ENCODE data around the gene CNN1.

Gene CNN1

GRCh38 chr19:11535792-11536595 is 2.7 kb upstream of the CNN1 start:
- Histone ChIP-seq H3K9ac (ENCODE audit: low read depth, low read length, poor library complexity, severe bottlenecking) (no peak overlapping the region), H3K36me3 (ENCODE audit: insufficient read depth, low read length) (no peaks in the 10 kb centered on the region), H3K9me3 (ENCODE audit: insufficient read depth, low read depth, low read length) (no peaks in the 10 kb centered on the region), H3K4me3 (ENCODE audit: low read length, poor library complexity, severe bottlenecking) (no peak overlapping the region), H3K9me2 (replicated peaks; ENCODE audit: low read depth, low read length) (no peaks in the 10 kb centered on the region), H3K4me1 (ENCODE audit: insufficient read depth, low read length, poor library complexity, severe bottlenecking) (no peaks in the 10 kb centered on the region), H3K27me3 (ENCODE audit: insufficient read depth, low read length, poor library complexity, severe bottlenecking) (no peaks in the 10 kb centered on the region), H4K20me1 (ENCODE audit: insufficient read depth, low read length, poor library complexity, severe bottlenecking) (no peaks in the 10 kb centered on the region), H2AFZ (ENCODE audit: low read length) (no peak overlapping the region), H3K79me2 (ENCODE audit: insufficient read depth, low read length) (no peaks in the 10 kb centered on the region), H3K4me2 (ENCODE audit: low read depth, low read length, poor library complexity, severe bottlenecking) (no peak overlapping the region), H3F3A (ENCODE audit: low read depth) (no peaks in the 10 kb centered on the region)
- TF ChIP-seq EZH2phosphoT487 (IDR thresholded peaks at IDR 0.05; ENCODE audit: borderline replicate concordance) (no peak), CTCF (conservative IDR thresholded peaks at IDR 0.05; ENCODE audit: low read length) (peak; percentile 46)

GRCh38 chr19:11539495-11540365 is 1.1 kb downstream of the CNN1 start:
- Histone ChIP-seq H3K79me2 (ENCODE audit: insufficient read depth, low read length) (no peaks in the 10 kb centered on the region), H3K9ac (ENCODE audit: low read depth, low read length, poor library complexity, severe bottlenecking) (no peak overlapping the region), H3K9me3 (ENCODE audit: insufficient read depth, low read depth, low read length) (no peaks in the 10 kb centered on the region), H3K4me3 (ENCODE audit: low read length, poor library complexity, severe bottlenecking) (no peak overlapping the region), H3F3A (ENCODE audit: low read depth) (no peaks in the 10 kb centered on the region), H4K20me1 (ENCODE audit: insufficient read depth, low read length, poor library complexity, severe bottlenecking) (no peaks in the 10 kb centered on the region), H3K4me2 (ENCODE audit: low read depth, low read length, poor library complexity, severe bottlenecking) (no peak overlapping the region), H3K27me3 (ENCODE audit: insufficient read depth, low read length, poor library complexity, severe bottlenecking) (no peaks in the 10 kb centered on the region), H3K36me3 (ENCODE audit: insufficient read depth, low read length) (no peaks in the 10 kb centered on the region), H3K4me1 (ENCODE audit: insufficient read depth, low read length, poor library complexity, severe bottlenecking) (no peaks in the 10 kb centered on the region), H3K9me2 (replicated peaks; ENCODE audit: low read depth, low read length) (no peaks in the 10 kb centered on the region), H2AFZ (ENCODE audit: low read length) (no peak overlapping the region)
- no peak for TF ChIP-seq CTCF (conservative IDR thresholded peaks at IDR 0.05; ENCODE audit: low read length)
- TF ChIP-seq EZH2phosphoT487 (IDR thresholded peaks at IDR 0.05; ENCODE audit: borderline replicate concordance) = no peak

GRCh38 chr19:11540645-11541044 is 2.0 kb downstream of the CNN1 start:
- H4K20me1 ChIP-seq (ENCODE audit: insufficient read depth, low read length, poor library complexity, severe bottlenecking) = no peaks in the 10 kb centered on the region
- H3K36me3 ChIP-seq (ENCODE audit: insufficient read depth, low read length) = no peaks in the 10 kb centered on the region
- H3K9me3 ChIP-seq (ENCODE audit: insufficient read depth, low read depth, low read length) = no peaks in the 10 kb centered on the region
- H3K4me1 ChIP-seq (ENCODE audit: insufficient read depth, low read length, poor library complexity, severe bottlenecking) = no peaks in the 10 kb centered on the region
- no peak overlapping the region for H3K4me3 ChIP-seq (ENCODE audit: low read length, poor library complexity, severe bottlenecking)
- no peaks in the 10 kb centered on the region for H3K9me2 ChIP-seq (replicated peaks; ENCODE audit: low read depth, low read length)
- H3F3A ChIP-seq (ENCODE audit: low read depth) = no peaks in the 10 kb centered on the region
- no peaks in the 10 kb centered on the region for H3K27me3 ChIP-seq (ENCODE audit: insufficient read depth, low read length, poor library complexity, severe bottlenecking)
- no peak for TF ChIP-seq CTCF (conservative IDR thresholded peaks at IDR 0.05; ENCODE audit: low read length)
- TF ChIP-seq EZH2phosphoT487 (IDR thresholded peaks at IDR 0.05; ENCODE audit: borderline replicate concordance) = no peak
- H2AFZ ChIP-seq (ENCODE audit: low read length) = no peak overlapping the region
- no peak overlapping the region for H3K9ac ChIP-seq (ENCODE audit: low read depth, low read length, poor library complexity, severe bottlenecking)
- no peak overlapping the region for H3K4me2 ChIP-seq (ENCODE audit: low read depth, low read length, poor library complexity, severe bottlenecking)
- H3K79me2 ChIP-seq (ENCODE audit: insufficient read depth, low read length) = no peaks in the 10 kb centered on the region

Measured in Loucy (cell line).